ENCODE data around the gene SALL2. TPM values are rescaled to one million over a fixed set of nuclear protein-coding genes. Genes with fewer than 3 reads are reported as not detected.

SALL2 gene
- total and polyA plus RNA-seq, 10 of the 15 experiments (the other 5 are each of a cell fraction or from before 2014, with no cell fraction given) = 1.6 to 6.2 (median 2.1) TPM

GRCh38 chr14:21505012-21505553, 21.1 kb downstream of the SALL2 start:
- CTCF ChIA-PET = interaction anchor here (1.0 kb wide), 2 partner anchors 21 to 50 kb away, joined by 4 read pairs; partner anchors contain the start of gene SALL2
- TF ChIP-seq MTA2 (IDR thresholded peaks at IDR 0.05; ENCODE audit: low read depth) (peak; percentile 58; the same call in 1 of the 2 replicates), MYB (IDR thresholded peaks at IDR 0.05; ENCODE audit: borderline replicate concordance, low read depth, low read length) (no peak), JUNB (IDR thresholded peaks at IDR 0.05) (peak; percentile 46), E2F8 (IDR thresholded peaks at IDR 0.05; ENCODE audit: low read depth, partially characterized antibody) (no peak), ZSCAN29 (IDR thresholded peaks at IDR 0.05) (no peak), TCF12 (IDR thresholded peaks at IDR 0.05; ENCODE audit: low read depth, low read length) (0 out of 2 replicates have a peak, but pooled peaks have one; percentile 47), BCL3 (IDR thresholded peaks at IDR 0.05; ENCODE audit: borderline replicate concordance, insufficient read depth, low read depth, low read length, poor library complexity, severe bottlenecking) (no peak), EZH2 (IDR thresholded peaks at IDR 0.05; ENCODE audit: borderline replicate concordance, control insufficient read depth, low read depth, low read length) (no peak), SMC3 (IDR thresholded peaks at IDR 0.05; ENCODE audit: borderline replicate concordance, low read length) (no peak), ESRRA (IDR thresholded peaks at IDR 0.05; ENCODE audit: low read length) (no peak)
- TF ChIP-seq, protein P1, sequence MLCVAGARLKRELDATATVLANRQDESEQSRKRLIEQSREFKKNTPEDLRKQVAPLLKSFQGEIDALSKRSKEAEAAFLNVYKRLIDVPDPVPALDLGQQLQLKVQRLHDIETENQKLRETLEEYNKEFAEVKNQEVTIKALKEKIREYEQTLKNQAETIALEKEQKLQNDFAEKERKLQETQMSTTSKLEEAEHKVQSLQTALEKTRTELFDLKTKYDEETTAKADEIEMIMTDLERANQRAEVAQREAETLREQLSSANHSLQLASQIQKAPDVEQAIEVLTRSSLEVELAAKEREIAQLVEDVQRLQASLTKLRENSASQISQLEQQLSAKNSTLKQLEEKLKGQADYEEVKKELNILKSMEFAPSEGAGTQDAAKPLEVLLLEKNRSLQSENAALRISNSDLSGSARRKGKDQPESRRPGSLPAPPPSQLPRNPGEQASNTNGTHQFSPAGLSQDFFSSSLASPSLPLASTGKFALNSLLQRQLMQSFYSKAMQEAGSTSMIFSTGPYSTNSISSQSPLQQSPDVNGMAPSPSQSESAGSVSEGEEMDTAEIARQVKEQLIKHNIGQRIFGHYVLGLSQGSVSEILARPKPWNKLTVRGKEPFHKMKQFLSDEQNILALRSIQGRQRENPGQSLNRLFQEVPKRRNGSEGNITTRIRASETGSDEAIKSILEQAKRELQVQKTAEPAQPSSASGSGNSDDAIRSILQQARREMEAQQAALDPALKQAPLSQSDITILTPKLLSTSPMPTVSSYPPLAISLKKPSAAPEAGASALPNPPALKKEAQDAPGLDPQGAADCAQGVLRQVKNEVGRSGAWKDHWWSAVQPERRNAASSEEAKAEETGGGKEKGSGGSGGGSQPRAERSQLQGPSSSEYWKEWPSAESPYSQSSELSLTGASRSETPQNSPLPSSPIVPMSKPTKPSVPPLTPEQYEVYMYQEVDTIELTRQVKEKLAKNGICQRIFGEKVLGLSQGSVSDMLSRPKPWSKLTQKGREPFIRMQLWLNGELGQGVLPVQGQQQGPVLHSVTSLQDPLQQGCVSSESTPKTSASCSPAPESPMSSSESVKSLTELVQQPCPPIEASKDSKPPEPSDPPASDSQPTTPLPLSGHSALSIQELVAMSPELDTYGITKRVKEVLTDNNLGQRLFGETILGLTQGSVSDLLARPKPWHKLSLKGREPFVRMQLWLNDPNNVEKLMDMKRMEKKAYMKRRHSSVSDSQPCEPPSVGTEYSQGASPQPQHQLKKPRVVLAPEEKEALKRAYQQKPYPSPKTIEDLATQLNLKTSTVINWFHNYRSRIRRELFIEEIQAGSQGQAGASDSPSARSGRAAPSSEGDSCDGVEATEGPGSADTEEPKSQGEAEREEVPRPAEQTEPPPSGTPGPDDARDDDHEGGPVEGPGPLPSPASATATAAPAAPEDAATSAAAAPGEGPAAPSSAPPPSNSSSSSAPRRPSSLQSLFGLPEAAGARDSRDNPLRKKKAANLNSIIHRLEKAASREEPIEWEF (IDR thresholded peaks at IDR 0.05; ENCODE audit: insufficient replicate concordance, low read depth, low read length) = no peak

More at GRCh38 chr14:21505012-21505553, 21.1 kb downstream of the SALL2 start:
- Histone ChIP-seq H3K4me3 (peak overlapping the region; percentile 33; the same call in 1 of the 2 replicates), H3K79me2 (ENCODE audit: control insufficient read depth, insufficient read depth, low read length) (peaks cover 50% of the 10 kb centered on the region), H3K27ac (ENCODE audit: control insufficient read depth, insufficient read depth) (peak overlapping the region; percentile 54), H3K9me3 (replicated peaks; ENCODE audit: control insufficient read depth, insufficient read depth, low read length) (no peaks in the 10 kb centered on the region), H3K9ac (ENCODE audit: control insufficient read depth, insufficient read depth, low read length) (no peak overlapping the region), H3K36me3 (ENCODE audit: control insufficient read depth in 2 of 2, insufficient read depth in 2 of 2, low read length in 1 of 2) (peaks cover 9 to 22% of the 10 kb centered on the region in 2 experiments), H3K4me1 (ENCODE audit: control insufficient read depth, insufficient read depth, low read length) (peaks cover 10% of the 10 kb centered on the region), H3K27me3 (replicated peaks in 1 of 2; ENCODE audit: control insufficient read depth in 2 of 2, insufficient read depth in 2 of 2, low read length in 1 of 2) (no peaks in the 10 kb centered on the region), H3K4me2 (ENCODE audit: control insufficient read depth, insufficient read depth) (peak overlapping the region; percentile 63), H2AFZ (ENCODE audit: control insufficient read depth, low read depth, low read length) (no peak overlapping the region), H4K20me1 (ENCODE audit: control insufficient read depth, insufficient read depth) (no peaks in the 10 kb centered on the region)
- ChIA-PET RAD21 (ENCODE audit: unreplicated experiment) (interaction anchor here (1.6 to 1.8 kb wide), 2 partner anchors 21 to 52 kb away, joined by 6 to 11 read pairs; partner anchors contain the start of gene SALL2), POLR2A (interaction anchor here (0.8 to 1.7 kb wide), 3 partner anchors 21 to 33 kb away, joined by 3 to 12 read pairs (median 5); partner anchors contain the start of gene SALL2), SMC1A (ENCODE audit: uncharacterized antibody, unreplicated experiment) (interaction anchor here (1.0 kb wide), 2 partner anchors 21 to 50 kb away, joined by 4 to 5 read pairs; partner anchors contain the start of genes CHD8 and SALL2)
- FAIRE-seq (peak; percentile 70), DNase-seq (ENCODE audit: low read depth, low spot score) (peak; percentile 46), ATAC-seq (peak; percentile 85)
- intact Hi-C loops (cut with micrococcal nuclease; ENCODE audit: unreplicated experiment) (no loop called here), in situ Hi-C loops (cut with MboI) (no loop called here)
- BruUV-seq (replicated peaks) = no TSS peak

All from GM12878 (cell line).